Kidney epithelial cell (primary cell): ENCODE measurements around the gene DNAL1. TPM values are rescaled to one million over a fixed set of nuclear protein-coding genes. Genes with fewer than 3 reads are reported as not detected.

Source experiments
- DNase-seq: peaks from one replicate; pipeline ENCODE4 v3.0.0-alpha.2; 2010; ENCODE audit warnings: low read depth
- H3K27me3 ChIP-seq: 2 replicates; pipeline ENCODE4 v1.6.0; 2011; ENCODE audit warnings: low read length; ENCODE audit not compliant: control insufficient read depth, insufficient read depth
- H3K36me3 ChIP-seq: 2 replicates; pipeline ENCODE4 v1.5.1; 2011; ENCODE audit warnings: low read length; ENCODE audit not compliant: control insufficient read depth, insufficient read depth
- H3K4me3 ChIP-seq: 2 replicates; pipeline ENCODE4 v1.5.1; 2011; ENCODE audit warnings: low read depth, mild to moderate bottlenecking, control low read depth, low read length
- CTCF ChIP-seq: IDR thresholded peaks from 2 replicates; pipeline ENCODE4 v1.5.1; 2011; ENCODE audit warnings: mild to moderate bottlenecking, moderate library complexity, low read length, control low read depth, inconsistent platforms; ENCODE audit not compliant: insufficient read depth, poor library complexity, severe bottlenecking
- total RNA-seq: library from RNA; depleted of rRNA; stranded (reverse); fragments of >200 nt; gene quantifications from 2 replicates; pipeline ENCODE4 v1.2.3, GENCODE V29; 2015

DNAL1 gene
- total RNA-seq, 1 donor from 2014 or later = 19.3 TPM

GRCh38 chr14:73749706-73750530 is 105.1 kb downstream of the DNAL1 start:
- no peak overlapping the region for H3K4me3 ChIP-seq
- no peaks in the 10 kb centered on the region for H3K36me3 ChIP-seq
- no peaks in the 10 kb centered on the region for H3K27me3 ChIP-seq
- DNase-seq = no peak
- no peak for TF ChIP-seq CTCF

DNA sequence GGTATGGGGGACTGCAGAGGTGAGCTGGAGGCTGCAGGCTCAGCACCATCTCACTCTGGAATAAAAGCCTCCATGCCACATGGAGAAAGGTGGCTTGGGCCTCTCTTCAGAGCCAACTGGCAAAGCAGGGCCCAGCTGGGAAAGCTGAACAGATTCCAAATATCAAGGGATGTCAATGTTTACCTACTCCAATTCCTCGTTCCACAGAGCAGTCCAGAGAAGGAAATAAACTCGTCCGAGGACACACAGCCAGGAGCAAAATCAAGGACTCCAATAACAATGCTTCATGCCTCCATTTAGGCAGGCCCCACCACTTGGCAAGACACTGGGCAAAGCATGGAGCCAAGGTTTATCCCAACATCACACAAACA is 105.7 kb downstream of the DNAL1 start:
- no peaks in the 10 kb centered on the region for H3K36me3 ChIP-seq
- DNase-seq = no peak
- H3K27me3 ChIP-seq = no peaks in the 10 kb centered on the region

GRCh38 chr14:73751157-73751691 is 106.4 kb downstream of the DNAL1 start:
- no peak for TF ChIP-seq CTCF
- DNase-seq = no peak
- Histone ChIP-seq H3K4me3 (no peak overlapping the region), H3K36me3 (no peaks in the 10 kb centered on the region), H3K27me3 (no peaks in the 10 kb centered on the region)

More for the DNA sequence above, 105.7 kb downstream of the DNAL1 start:
- no peak overlapping the region for H3K4me3 ChIP-seq
- no peak for TF ChIP-seq CTCF

DNA sequence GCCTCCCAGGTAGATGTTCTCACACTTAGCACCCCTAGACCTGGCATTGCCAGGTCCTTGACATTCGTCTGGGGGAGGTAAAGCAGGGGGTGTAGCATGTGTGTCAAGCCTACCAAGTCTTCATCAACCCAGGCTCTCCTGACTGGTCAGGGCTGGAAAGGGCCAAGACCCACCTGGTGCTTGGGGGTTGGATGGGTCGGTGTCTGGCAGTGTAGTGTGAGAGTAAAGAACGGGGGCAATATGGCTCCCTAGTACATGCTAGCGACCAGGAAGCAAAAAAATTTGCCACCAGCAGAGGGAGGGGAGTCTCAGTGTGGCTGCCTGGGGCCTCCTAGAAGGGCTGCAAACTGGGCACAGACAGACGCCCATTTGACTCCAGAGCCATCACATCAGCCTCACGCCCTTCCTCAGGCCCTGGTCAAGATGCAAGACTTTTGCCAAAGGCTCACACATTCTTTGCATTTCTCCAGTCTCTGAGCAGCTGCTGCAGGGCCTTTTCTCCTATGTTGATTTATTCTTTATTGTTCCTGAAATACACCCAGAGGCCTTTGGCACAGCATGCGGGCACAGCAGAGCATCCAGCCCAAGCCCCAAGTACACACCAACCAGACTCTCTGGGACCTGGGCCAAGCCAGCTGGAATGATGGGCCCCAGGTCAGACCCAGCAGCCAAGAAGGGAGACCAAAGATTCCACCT is 107.7 kb downstream of the DNAL1 start:
- Histone ChIP-seq H3K36me3 (no peaks in the 10 kb centered on the region), H3K4me3 (no peak overlapping the region), H3K27me3 (no peaks in the 10 kb centered on the region)
- DNase-seq = no peak
- peak; percentile 15 for TF ChIP-seq CTCF

Other genes starting within 250 kb of the DNAL1 start
- 30.5 and 33.1 TPM in 2 replicates for gene NUMB, start 186.4 kb upstream of the DNAL1 start, total RNA-seq
- gene RIOX1, start 154.1 kb upstream of the DNAL1 start, total RNA-seq = 26.7 and 28.9 TPM in 2 replicates
- 4.0 and 5.1 TPM in 2 replicates for gene ACOT1, start 107.8 kb upstream of the DNAL1 start, total RNA-seq
- 0.41 TPM in 1 of 2 replicates, not detected in the other for gene HEATR4, start 86.0 kb upstream of the DNAL1 start, total RNA-seq
- gene ACOT2, start 75.8 kb upstream of the DNAL1 start, total RNA-seq = 19.2 and 26.2 TPM in 2 replicates
- 4.3 and 5.1 TPM in 2 replicates for gene ACOT4, start 53.1 kb upstream of the DNAL1 start, total RNA-seq
- gene ACOT6, start 32.5 kb upstream of the DNAL1 start, total RNA-seq = not detected in 2 replicates
- 31.0 and 31.8 TPM in 2 replicates for gene PNMA1, start 69.4 kb downstream of the DNAL1 start, total RNA-seq
- gene PTGR2, start 206.8 kb downstream of the DNAL1 start, total RNA-seq = 5.7 and 7.0 TPM in 2 replicates
- gene ZNF410, start 241.9 kb downstream of the DNAL1 start, total RNA-seq = 47.8 and 56.7 TPM in 2 replicates